K562 (cell line): ENCODE data around the gene TIMP3. TPM values are rescaled to one million over a fixed set of nuclear protein-coding genes. Genes with fewer than 3 reads are reported as not detected.

ENCODE experiments used
- ATAC-seq: fragments of 200-7000 bp; cut with Tn5 transposase; 3 replicates; pipeline ENCODE4 v1.9.1; 2020; ENCODE audit warnings: moderate library complexity
- BruUV-seq: library from RNA; stranded (reverse); fragments of 400-500 nt; replicated peaks from 2 replicates; lab custom pipeline; 2021; lab: Mats Ljungman, UMichigan
- CTCF ChIA-PET: fragments of 300-600 bp; formaldehyde crosslinking; extraction: SDS; loops from one replicate; lab custom pipeline; 2021; ENCODE audit warnings: low intra/inter-chr PET ratio; lab: Yijun Ruan, JAX
- POLR2A ChIA-PET: fragments of 300-600, 350-650 bp; sonication (Branson Sonifier 250); formaldehyde crosslinking; extraction: SDS; loops from one replicate; lab custom pipeline; 2021; ENCODE audit warnings: antibody characterized with exemption, inconsistent platforms; lab: Yijun Ruan, JAX
- DNase-seq, 4 experiments: peaks; one replicate each; pipeline versions ENCODE4 v3.0.0 to v3.0.0-alpha.2; 2011 to 2018; ENCODE audit warnings: low spot score in 3 of 4, mixed read lengths in 3 of 4; ENCODE audit errors: extremely low read depth in 1 of 4
- FAIRE-seq: peaks from 2 replicates; lab custom pipeline; 2011; peaks lifted over from hg19 to GRCh38; lab: Jason Lieb, UNC
- H2AFZ ChIP-seq: 2 replicates; pipeline ENCODE4 v1.6.0; 2011; ENCODE audit warnings: low read depth, low read length, control low read depth, inconsistent platforms
- H3K27ac ChIP-seq: fragments of 200-600 bp; 3 replicates; pipeline ENCODE4 v1.8.0; 2011; ENCODE audit warnings: low read depth, mild to moderate bottlenecking, control low read depth, inconsistent platforms, low read length, moderate library complexity, mixed read lengths; ENCODE audit errors: extremely low read depth
- H3K27me3 ChIP-seq, 2 experiments: fragments of 300-600 bp in 1 of 2; 2 replicates in 1 of 2; 3 replicates in 1 of 2; pipeline versions ENCODE4 v1.6.0 to v1.8.0; 2011; ENCODE audit warnings: inconsistent platforms in 2 of 2, low read length in 2 of 2, mild to moderate bottlenecking in 1 of 2, mixed read lengths in 1 of 2, moderate library complexity in 1 of 2; ENCODE audit not compliant: control insufficient read depth in 2 of 2, insufficient read depth in 2 of 2
- H3K36me3 ChIP-seq: fragments of 300-600 bp; 3 replicates; pipeline ENCODE4 v1.8.0; 2011; ENCODE audit warnings: mild to moderate bottlenecking, low read length, inconsistent platforms; ENCODE audit not compliant: control insufficient read depth, insufficient read depth
- H3K4me1 ChIP-seq, 2 experiments: fragments of 200-600 bp in 1 of 2; replicated peaks in 1 of 2; 2 replicates in 1 of 2; 3 replicates in 1 of 2; pipeline versions ENCODE4 v1.5.1 to v1.8.0; 2011; ENCODE audit warnings: inconsistent platforms in 2 of 2, low read length in 2 of 2, mild to moderate bottlenecking in 1 of 2, mixed read lengths in 1 of 2, moderate library complexity in 1 of 2; ENCODE audit not compliant: control insufficient read depth in 2 of 2, insufficient read depth in 2 of 2
- H3K4me2 ChIP-seq: 2 replicates; pipeline ENCODE4 v1.6.1; 2011; ENCODE audit warnings: low read length, control low read depth, inconsistent platforms, mixed read lengths; ENCODE audit not compliant: insufficient read depth
- H3K4me3 ChIP-seq: fragments of 200-600 bp; sonication (generic), shearing (Covaris generic); 2 replicates; pipeline ENCODE4 v1.5.1; 2016; ENCODE audit warnings: control low read depth, inconsistent platforms
- H3K79me2 ChIP-seq: fragments of 200-600 bp; 3 replicates; pipeline ENCODE4 v1.8.0; 2011; ENCODE audit warnings: low read length, inconsistent platforms; ENCODE audit not compliant: control insufficient read depth, insufficient read depth
- H3K9ac ChIP-seq, 2 experiments: 2 replicates each; pipeline versions ENCODE4 v1.6.0 to v1.6.1; 2011; ENCODE audit warnings: low read depth in 2 of 2, low read length in 2 of 2, control low read depth in 1 of 2, inconsistent platforms in 1 of 2, mild to moderate bottlenecking in 1 of 2, mixed read lengths in 1 of 2; ENCODE audit not compliant: insufficient read depth in 1 of 2
- H3K9me1 ChIP-seq: one replicate; pipeline ENCODE4 v1.6.0; 2011; ENCODE audit warnings: inconsistent platforms, mild to moderate bottlenecking, low read length, moderate library complexity; ENCODE audit not compliant: control insufficient read depth, insufficient read depth
- H3K9me3 ChIP-seq: replicated peaks from 2 replicates; pipeline ENCODE4 v1.5.1; 2011; ENCODE audit warnings: low read depth, low read length, inconsistent platforms; ENCODE audit not compliant: control insufficient read depth, insufficient read depth
- H4K20me1 ChIP-seq: replicated peaks from 2 replicates; pipeline ENCODE4 v1.6.1; 2011; ENCODE audit warnings: low read length, inconsistent platforms, mixed read lengths; ENCODE audit not compliant: control insufficient read depth, insufficient read depth
- MXI1 ChIP-seq: IDR thresholded peaks from 2 replicates; pipeline ENCODE4 v1.6.1; 2011; ENCODE audit warnings: low read depth, mild to moderate bottlenecking, improper control_type of control experiment, low read length
- VEZF1 ChIP-seq: fragments of 200-800 bp; sonication (Bioruptor generic); IDR thresholded peaks from 2 replicates; pipeline ENCODE4 v1.6.1; 2017; ENCODE audit warnings: missing genetic modification characterization, missing compliant biosample characterization
- ZNF124 ChIP-seq: sonication (generic); formaldehyde crosslinking; IDR thresholded peaks from 2 replicates; pipeline ENCODE4 v1.8.1; 2022; ENCODE audit warnings: missing genetic modification reagents
- ZNF584 ChIP-seq: fragments of 200-800 bp; sonication (Bioruptor generic); IDR thresholded peaks from 2 replicates; pipeline ENCODE4 v1.6.1; 2016; ENCODE audit warnings: low read depth, mild to moderate bottlenecking, missing genetic modification characterization, missing compliant biosample characterization
- WGBS: fragments of 100-300 bp; shearing (Covaris generic); methylation state at CpG from one replicate; pipeline ENCODE4 v1.1.6; 2016; ENCODE audit warnings: low coverage, mixed read lengths; ENCODE audit not compliant: insufficient coverage; ENCODE audit errors: missing lambda C conversion rate; 5-methylcytosine and 5-hydroxymethylcytosine counted together
- in situ Hi-C: fragments of 300-500 bp; cut with MboI; formaldehyde crosslinking; loops from 4 replicates; pipeline ENCODE4 v1.15.0; 2018; ENCODE audit warnings: inconsistent platforms, mixed read lengths
- intact Hi-C: fragments of 100-400 bp; cut with micrococcal nuclease; formaldehyde crosslinking; loops from 2 replicates; pipeline ENCODE4 v1.14.2; 2022
- polyA plus RNA-seq, 8 experiments: library from polyadenylated mRNA; depleted of rRNA in 4 of 8; stranded (reverse) in 5 of 8; unstranded in 3 of 8; fragments of >200 nt; fragmentation: Nextera tagmentation in 2 of 8; fragmentation: Illumina TruSeq in 1 of 8; extraction: Ambion mirVana in 2 of 8; extraction: Trizol in 1 of 8; gene quantifications; 2 replicates each; pipeline versions ENCODE4 v1.2.1 to v1.2.3, GENCODE V29; 2011 to 2014; ENCODE audit warnings: inconsistent platforms in 1 of 8, missing spikeins in 1 of 8
- total RNA-seq, 7 experiments: library from RNA; depleted of rRNA in 6 of 7; stranded (reverse); fragments of >200 nt in 6 of 7; fragmentation: Illumina TruSeq in 2 of 7; extraction: Trizol in 2 of 7; gene quantifications; 2 replicates each; pipeline versions ENCODE4 v1.2.1 to v1.2.3, GENCODE V29; 2011 to 2021; ENCODE audit warnings: low replicate concordance in 1 of 7

TIMP3 gene
- total and polyA plus RNA-seq, 9 of the 15 experiments (the other 6 are each of a cell fraction or from before 2014, with no cell fraction given): 0.07 to 0.73 (median 0.18) TPM

DNA sequence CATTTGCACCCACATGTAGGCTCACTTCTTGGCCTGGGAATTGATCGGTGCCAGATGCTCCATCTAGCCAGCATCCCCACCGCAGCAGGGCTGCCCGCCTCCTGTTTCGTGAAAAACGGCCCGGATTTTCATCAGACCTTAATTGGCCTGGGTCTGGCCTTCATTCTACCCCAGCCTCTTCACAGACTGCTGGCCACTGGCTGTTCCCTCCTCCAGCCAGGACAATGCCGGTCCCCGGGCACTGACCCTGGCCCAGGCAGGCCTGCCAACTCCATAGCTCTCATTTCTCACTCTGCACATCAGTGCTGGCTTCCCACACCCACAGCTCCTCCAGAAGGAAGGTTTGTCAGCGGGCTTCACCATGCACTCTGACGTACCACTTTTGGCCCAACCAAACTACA lies 27.9 kb downstream of the TIMP3 start:
- ATAC-seq (no peak), FAIRE-seq (no peak), DNase-seq (no peak)
- H3K4me1 ChIP-seq: no peaks in the 10 kb centered on the region
- no peak overlapping the region for H3K4me3 ChIP-seq
- no peaks in the 10 kb centered on the region for H3K9me1 ChIP-seq
- no peak overlapping the region for H3K4me2 ChIP-seq
- 36% methylated on average over 7 of the region's 10 CpGs for WGBS
- H2AFZ ChIP-seq: no peak overlapping the region
- POLR2A ChIA-PET: interaction anchor here (0.6 kb wide), 2 partner anchors 16 to 95 kb away, joined by 3 read pairs; no protein-coding TSS in a partner anchor
- H3K79me2 ChIP-seq: no peaks in the 10 kb centered on the region
- no TSS peak for BruUV-seq
- H4K20me1 ChIP-seq: no peaks in the 10 kb centered on the region; the same call in 1 of the 2 replicates
- intact Hi-C loops: no loop called here
- in situ Hi-C loops: no loop called here
- no peaks in the 10 kb centered on the region for H3K36me3 ChIP-seq
- H3K27ac ChIP-seq: no peak overlapping the region
- no peak for TF ChIP-seq ZNF124 (CRISPR knock-in tag)
- TF ChIP-seq MXI1: no peak
- no peak for TF ChIP-seq VEZF1 (CRISPR knock-in tag)
- no peaks in the 10 kb centered on the region for H3K9me3 ChIP-seq
- no peak overlapping the region for H3K9ac ChIP-seq
- CTCF ChIA-PET: no interaction called here
- peaks cover 3 to 10% of the 10 kb centered on the region in 2 experiments; a peak in 2 of 5 replicates for H3K27me3 ChIP-seq

DNA sequence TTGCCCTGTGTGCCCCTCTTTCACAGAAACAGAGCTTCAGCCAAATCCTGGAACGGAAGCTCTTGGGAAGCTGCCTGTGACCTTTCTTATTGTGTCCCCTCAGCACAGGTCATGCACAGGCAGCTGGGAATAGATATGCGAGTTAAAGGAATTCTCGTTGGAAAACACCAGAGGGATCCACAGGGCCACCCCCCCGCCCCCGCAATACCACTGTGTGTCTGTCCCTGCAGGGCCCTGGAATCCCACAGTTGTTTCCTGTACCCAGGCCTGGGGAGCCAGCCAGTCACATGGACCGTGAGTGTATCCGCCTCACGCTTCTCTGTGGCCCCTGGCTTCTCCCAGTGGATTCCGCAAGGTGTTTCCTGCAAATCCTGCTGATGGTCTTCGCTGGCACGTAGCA lies 29.0 kb downstream of the TIMP3 start:
- Histone ChIP-seq H2AFZ (no peak overlapping the region), H3K79me2 (no peaks in the 10 kb centered on the region), H3K9me1 (no peaks in the 10 kb centered on the region), H3K9me3 (no peaks in the 10 kb centered on the region), H3K27ac (no peak overlapping the region), H3K4me2 (no peak overlapping the region), H3K4me1 (no peaks in the 10 kb centered on the region), H4K20me1 (no peaks in the 10 kb centered on the region; the same call in 1 of the 2 replicates), H3K4me3 (no peak overlapping the region), H3K36me3 (no peaks in the 10 kb centered on the region), H3K9ac (no peak overlapping the region), H3K27me3 (peaks cover 3 to 10% of the 10 kb centered on the region in 2 experiments; a peak in 2 of 5 replicates)
- WGBS: 25% methylated on average over 10 of the region's 11 CpGs
- ChIA-PET POLR2A (no interaction called here), CTCF (no interaction called here)
- no peak for FAIRE-seq
- ATAC-seq: no peak
- BruUV-seq: no TSS peak
- in situ Hi-C loops: no loop called here
- no peak for TF ChIP-seq ZNF584 (CRISPR knock-in tag)
- no peak for DNase-seq
- intact Hi-C loops: no loop called here
